Fibroblast of skin of right quadriceps (primary cell): Measurements from ENCODE around the gene UTP15.
A peak's percentile ranks its signal among the peaks of the same experiment; 100 is the strongest.

ENCODE experiments used
- DNase-seq: peaks from one replicate; pipeline ENCODE4 v3.0.0-alpha.2; 2013

The UTP15 gene

DNA sequence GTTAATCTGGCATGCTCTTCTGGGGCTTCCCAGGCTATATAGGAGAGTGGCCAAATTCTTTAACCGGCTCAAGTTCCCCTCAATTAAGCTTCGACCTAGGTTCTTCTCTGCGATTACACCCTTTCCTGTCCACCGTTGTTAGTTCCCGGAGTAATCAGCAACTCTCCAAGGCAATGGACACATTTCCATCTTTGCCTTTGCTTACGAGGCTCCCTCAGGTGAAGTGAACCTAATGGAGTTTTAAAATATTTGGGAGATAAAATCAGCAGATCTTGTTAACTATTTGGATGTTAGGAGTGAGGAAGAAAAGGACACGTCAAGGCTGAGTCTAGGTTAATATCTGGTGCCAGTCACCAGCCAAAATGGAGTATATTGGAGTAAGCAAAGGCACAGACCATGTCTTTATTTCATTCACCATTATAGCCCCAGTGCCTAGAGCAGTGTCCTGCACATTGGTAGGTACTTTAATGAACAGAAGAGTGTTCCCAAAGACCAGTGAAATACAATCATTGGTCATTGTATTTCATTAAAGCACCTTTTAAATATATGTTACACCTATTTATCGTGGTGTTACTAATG is 515 bp downstream of the UTP15 start:
- DNase-seq, result no peak

DNA sequence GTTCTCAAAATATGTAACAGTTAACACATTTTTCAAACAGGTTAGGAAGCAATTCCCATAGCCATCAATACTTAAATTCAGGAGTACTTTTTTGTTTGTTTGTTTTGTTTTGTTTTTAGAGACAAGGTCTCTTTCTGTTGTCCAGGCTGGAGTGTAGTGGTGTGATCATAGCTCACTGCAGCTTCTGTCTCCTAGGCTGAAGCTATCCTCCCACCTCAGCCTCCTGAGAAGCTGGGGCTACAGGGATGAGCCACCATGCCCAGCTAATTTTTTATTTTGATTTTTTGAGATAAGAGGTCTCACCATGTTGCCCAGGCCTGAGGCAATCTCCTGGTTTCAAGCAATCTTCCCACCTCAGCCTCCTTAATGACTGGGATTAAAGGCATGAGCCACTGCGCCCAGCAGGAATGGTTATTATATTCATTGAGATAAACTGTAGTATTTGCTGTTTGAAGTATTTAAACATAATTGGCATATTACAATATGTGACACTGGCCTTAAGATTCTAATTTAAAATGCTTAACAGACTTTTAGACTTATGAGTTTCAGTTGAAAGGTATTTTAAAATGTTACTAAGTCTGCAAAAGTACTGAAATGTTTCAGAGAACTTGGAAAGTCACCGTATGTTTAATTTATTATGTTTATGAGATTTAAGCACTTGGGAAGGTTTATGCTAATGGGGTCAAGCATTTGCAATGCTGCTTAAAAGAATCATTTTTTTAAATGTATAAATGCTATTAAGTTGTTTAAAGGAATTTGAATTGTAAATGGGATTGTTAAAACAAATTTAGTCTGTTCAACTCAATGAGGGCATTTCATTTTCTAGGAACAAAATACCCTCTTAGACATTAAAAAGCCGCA is 17.0 kb downstream of the UTP15 start:
- no peak for DNase-seq

GRCh38 chr5:73587923-73588322 is 22.4 kb downstream of the UTP15 start:
- DNase-seq, result no peak

- peak; percentile 83 for DNase-seq
These were observed 25.7 kb downstream of the UTP15 start for GRCh38 chr5:73591102-73591695.

- peak; percentile 72 for DNase-seq
These were observed 26.4 kb downstream of the UTP15 start for GRCh38 chr5:73591698-73592501.

GRCh38 chr5:73592551-73592950 is 27.0 kb downstream of the UTP15 start:
- peak; percentile 59 for DNase-seq

DNA sequence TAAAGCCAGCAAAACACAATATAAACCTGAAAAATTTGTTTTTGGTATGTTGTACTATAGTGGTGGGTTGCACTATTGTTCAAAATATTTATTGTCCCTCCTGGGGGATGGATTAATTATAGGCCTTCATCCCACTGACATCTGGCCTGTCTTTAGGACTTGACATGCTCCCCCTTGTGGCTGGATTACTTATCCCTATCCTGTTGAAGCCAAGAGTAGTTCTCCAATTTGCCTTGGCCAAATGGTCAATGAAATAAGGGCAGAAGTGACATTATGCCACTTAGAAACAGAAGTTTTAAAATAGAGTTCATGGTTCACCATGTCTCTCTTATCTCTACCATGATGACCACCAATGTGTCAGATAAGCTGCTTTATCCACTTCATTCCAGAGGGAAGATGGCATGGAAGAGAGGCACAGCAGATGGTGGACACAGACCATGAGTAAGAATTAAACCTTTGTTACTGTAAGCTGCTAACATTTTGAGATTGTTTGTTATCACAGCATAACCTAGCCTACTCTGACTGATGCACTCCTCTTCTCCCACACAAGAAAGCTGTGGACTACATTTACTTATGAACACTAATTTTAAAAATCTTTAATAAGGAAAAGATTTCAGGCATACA is 31.3 kb downstream of the UTP15 start:
- DNase-seq, result peak; percentile 11

- DNase-seq, result no peak
These were observed 33.8 kb downstream of the UTP15 start for GRCh38 chr5:73599380-73599779.

- DNase-seq, result no peak
These were observed 38.5 kb downstream of the UTP15 start for GRCh38 chr5:73603998-73604397.

DNA sequence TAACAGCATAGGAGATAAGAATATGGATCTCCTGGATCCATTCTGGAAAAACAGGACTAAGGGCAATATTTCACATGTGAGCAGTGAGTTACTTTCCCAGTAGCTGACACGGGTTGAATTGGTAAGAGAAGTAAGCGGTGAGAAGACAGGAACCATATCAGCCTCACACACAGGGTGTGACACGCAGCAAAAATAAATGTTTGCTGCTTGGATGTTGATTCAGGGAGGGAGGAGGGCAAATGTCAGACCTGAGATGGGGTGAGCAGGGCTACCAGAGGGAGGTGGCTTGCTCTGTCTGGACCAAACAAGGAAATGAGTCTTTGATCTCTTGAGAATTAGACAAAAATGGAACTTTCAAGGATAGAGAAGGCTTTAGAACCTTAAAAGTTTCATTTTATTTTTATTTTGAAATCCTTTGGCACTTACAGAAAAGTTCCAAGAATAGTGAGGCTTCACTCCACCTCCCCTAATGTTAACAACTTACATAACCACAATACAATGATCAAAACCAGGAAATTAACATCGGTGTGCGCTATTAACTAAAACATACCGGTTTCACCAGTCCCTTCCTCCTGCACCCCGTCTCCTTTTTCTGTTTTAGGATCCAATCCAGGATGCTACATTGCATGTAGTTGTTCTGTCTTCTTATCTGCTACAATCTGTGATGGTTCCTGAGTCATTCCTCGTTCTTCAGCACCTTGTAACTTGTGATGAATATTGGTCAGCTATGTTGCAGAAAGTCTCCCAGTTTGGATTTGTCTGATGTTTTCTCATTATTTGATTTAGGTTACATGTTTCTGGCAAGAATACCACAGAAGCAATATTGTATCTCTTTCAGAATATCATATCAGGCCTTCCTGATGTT is 39.9 kb downstream of the UTP15 start:
- DNase-seq, result peak; percentile 33

DNA sequence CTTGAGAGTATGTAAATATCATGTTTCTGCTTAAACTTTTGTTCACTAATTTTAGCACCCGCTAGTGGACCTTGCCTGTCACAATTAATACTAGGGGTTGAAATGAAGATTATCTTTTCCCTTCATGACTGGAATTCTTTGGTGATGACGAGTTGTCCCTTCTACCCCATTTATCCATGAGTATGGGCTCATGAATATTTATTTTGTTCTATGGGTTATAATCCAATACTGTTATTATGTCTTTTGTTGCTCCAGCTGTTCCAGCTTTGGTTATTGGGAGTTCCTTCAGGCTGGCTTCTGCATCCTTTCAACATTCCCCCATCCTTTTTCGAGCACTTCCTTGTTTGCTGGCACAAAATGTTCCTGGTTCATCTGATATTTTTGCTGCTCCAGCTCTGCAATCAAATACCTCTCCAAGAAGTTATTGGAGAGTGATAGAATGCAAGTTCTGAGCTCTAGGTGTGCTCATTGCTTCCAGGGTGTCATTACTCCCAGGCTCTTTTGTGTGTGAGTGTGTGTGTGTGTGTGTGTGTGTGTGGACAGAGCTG is 40.7 kb downstream of the UTP15 start:
- DNase-seq, result no peak

- no peak for DNase-seq
These were observed 41.7 kb downstream of the UTP15 start for GRCh38 chr5:73607228-73607627.

- no peak for DNase-seq
These were observed 47.3 kb downstream of the UTP15 start for GRCh38 chr5:73612799-73613198.

DNA sequence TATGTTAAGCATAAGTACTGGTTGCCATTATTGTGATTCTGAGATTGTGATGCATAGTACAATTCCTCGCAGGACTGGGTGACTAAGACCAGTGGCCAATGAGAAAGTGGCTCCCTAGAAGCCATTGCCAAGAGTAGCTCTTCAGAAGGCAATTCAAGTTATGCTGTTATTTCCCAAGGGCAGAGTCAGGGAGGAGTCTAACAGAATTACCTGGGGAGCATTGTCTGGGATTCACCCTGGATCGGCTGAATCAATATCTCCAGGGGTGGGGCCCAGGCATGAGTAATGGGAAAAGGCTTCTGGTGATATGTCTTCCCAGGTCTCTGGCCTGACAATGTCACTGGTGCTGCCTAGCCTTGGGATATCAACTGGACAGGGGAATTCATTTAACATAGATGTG is 49.5 kb downstream of the UTP15 start:
- no peak for DNase-seq

- DNase-seq, result no peak
These were observed 50.4 kb downstream of the UTP15 start for GRCh38 chr5:73615947-73616346.

DNA sequence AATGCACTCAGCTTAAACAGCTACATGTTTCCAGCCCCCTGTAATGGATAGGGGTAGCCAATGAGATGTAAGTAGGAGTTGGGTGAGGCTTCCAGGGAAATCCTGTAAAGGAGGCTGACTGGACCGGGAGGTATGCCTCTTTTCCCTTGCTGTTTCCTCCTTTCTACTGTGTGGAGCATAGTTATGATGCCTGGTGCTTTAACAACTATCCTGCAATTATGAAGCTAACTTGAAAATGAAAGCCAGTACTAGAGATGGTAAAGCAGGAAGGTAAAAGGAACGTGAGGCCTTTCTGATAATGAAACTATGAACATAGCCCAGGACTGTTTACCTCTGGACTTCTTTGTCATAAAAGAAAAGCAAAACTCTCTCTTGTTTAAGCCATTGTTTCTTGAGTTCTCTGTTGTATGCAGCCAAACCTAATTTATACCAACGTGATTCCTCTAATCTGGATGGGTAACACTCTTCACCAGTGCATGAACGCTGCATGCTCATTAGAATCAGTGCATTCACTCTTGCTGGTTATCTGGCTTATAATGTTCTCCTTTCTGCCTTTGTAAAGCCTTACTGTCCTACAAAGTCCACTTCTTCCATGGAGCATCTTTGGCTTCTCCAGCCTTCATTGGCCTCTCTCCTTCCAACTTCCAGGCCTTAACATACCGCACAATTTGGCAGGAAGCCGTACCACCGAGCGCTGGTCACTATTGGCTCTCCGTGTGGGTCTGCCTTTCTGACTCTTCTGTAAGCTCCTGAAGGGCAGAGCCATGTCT is 52.2 kb downstream of the UTP15 start:
- DNase-seq, result no peak

- DNase-seq, result no peak
These were observed 54.2 kb downstream of the UTP15 start for GRCh38 chr5:73619606-73620333.

DNA sequence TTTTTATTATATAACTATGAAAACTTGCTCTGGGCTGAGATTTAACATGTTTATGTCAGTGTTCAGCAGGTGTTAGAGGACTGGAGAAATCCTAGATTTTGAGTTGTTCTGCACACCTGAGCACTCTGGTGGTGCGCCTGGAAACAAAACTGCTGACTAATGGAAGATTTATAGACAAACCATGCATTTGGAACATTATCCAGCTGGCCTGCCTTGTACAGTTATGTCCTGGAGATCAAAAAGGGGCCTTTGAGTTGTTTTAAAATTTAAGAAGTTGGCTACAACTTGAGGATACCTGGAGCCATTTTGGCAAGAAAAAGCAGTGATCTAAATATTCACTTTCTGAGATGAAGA is 54.8 kb downstream of the UTP15 start:
- DNase-seq, result no peak

GRCh38 chr5:73623060-73623459 is 57.5 kb downstream of the UTP15 start:
- no peak for DNase-seq

DNA sequence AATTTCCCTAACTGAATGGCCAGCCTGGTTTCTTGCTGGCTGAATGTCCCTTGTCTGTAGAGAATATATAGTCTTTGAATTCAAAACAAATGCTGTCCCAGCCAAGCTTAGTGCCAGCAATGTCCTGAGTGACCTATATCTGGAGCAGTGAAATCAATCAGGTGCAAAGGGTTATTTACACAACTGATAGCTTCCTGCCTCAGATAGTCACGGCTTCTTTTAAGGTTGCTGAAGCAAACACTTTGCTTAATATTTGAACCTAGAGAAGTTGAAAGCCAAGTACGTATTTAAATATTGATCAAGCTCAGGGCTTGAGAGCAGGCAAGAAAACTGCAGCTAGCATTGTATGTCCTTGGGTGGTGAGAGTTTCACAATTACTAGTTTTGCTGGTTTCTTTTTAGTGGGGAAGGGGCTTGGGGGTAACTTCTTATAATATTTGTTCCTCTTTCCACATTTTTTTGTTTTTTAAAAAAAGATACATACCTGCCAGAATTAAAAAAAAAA is 58.4 kb downstream of the UTP15 start:
- DNase-seq, result no peak
